HepG2 (cell line): ENCODE results near the gene UCKL1. TPM values are rescaled to one million over a fixed set of nuclear protein-coding genes. Genes with fewer than 3 reads are reported as not detected.

Source experiments
- CCAR2 ChIP-seq: fragments of 200-400 bp; formaldehyde crosslinking; optimal IDR thresholded peaks from 2 replicates; pipeline ENCODE3; 2018; ENCODE audit warnings: low read depth, mild to moderate bottlenecking, low read length, moderate library complexity
- HDAC2 ChIP-seq: sonication (generic); formaldehyde crosslinking; IDR thresholded peaks from 2 replicates; pipeline ENCODE4 v1.4.0; 2020; ENCODE audit warnings: missing genetic modification reagents
- HNF4G ChIP-seq, 2 experiments: sonication (generic) in 1 of 2; formaldehyde crosslinking in 1 of 2; IDR thresholded peaks; 2 replicates each; pipeline versions ENCODE4 v1.4.0 to v1.6.1; 2011 to 2020; ENCODE audit warnings: borderline replicate concordance in 2 of 2, low read depth in 2 of 2, mild to moderate bottlenecking in 2 of 2, low read length in 1 of 2, missing genetic modification reagents in 1 of 2, moderate library complexity in 1 of 2
- MZF1 ChIP-seq: sonication (generic); formaldehyde crosslinking; IDR thresholded peaks from 2 replicates; pipeline ENCODE4 v1.8.1; 2023; ENCODE audit warnings: mild to moderate bottlenecking, missing genetic modification reagents, borderline replicate concordance
- PAWR ChIP-seq: sonication (generic); formaldehyde crosslinking; IDR thresholded peaks from 2 replicates; pipeline ENCODE4 v1.4.0; 2020; ENCODE audit warnings: missing genetic modification reagents, mild to moderate bottlenecking, borderline replicate concordance
- SRSF9 ChIP-seq: fragments of 200-400 bp; formaldehyde crosslinking; IDR thresholded peaks from 2 replicates; pipeline ENCODE4 v1.6.1; 2018; ENCODE audit warnings: borderline replicate concordance, mild to moderate bottlenecking, low read depth, low read length; ENCODE audit not compliant: insufficient read depth, poor library complexity, severe bottlenecking
- TBX3 ChIP-seq: fragments of 450-650 bp; IDR thresholded peaks from 2 replicates; pipeline ENCODE4 v1.6.1; 2017; ENCODE audit warnings: antibody characterized with exemption, mild to moderate bottlenecking, inconsistent platforms, borderline replicate concordance
- TCF7 ChIP-seq: sonication (generic); IDR thresholded peaks from 2 replicates; pipeline ENCODE4 v1.6.1; 2016; ENCODE audit warnings: antibody characterized with exemption, low read depth
- ZNF225 ChIP-seq: sonication (generic); formaldehyde crosslinking; IDR thresholded peaks from 2 replicates; pipeline ENCODE4 v1.4.0; 2020; ENCODE audit warnings: mild to moderate bottlenecking, missing genetic modification reagents
- ZNF484 ChIP-seq: sonication (generic); formaldehyde crosslinking; IDR thresholded peaks from 2 replicates; pipeline ENCODE4 v1.5.1; 2020; ENCODE audit warnings: mild to moderate bottlenecking, low read depth, missing genetic modification reagents, borderline replicate concordance
- ZNF552 ChIP-seq: sonication (generic); formaldehyde crosslinking; IDR thresholded peaks from 2 replicates; pipeline ENCODE4 v1.9.0; 2022; ENCODE audit warnings: missing genetic modification reagents, mild to moderate bottlenecking, borderline replicate concordance
- ZSCAN29 ChIP-seq: sonication (generic); formaldehyde crosslinking; conservative IDR thresholded peaks from 2 replicates; pipeline ENCODE4 v1.4.0; 2020; ENCODE audit warnings: mild to moderate bottlenecking, missing genetic modification reagents
- ZUFSP ChIP-seq: sonication (generic); formaldehyde crosslinking; IDR thresholded peaks from 2 replicates; pipeline ENCODE4 v1.9.0; 2021; ENCODE audit warnings: missing genetic modification reagents, mild to moderate bottlenecking, borderline replicate concordance
- polyA plus RNA-seq, 8 experiments: library from polyadenylated mRNA; depleted of rRNA in 3 of 8; stranded (reverse) in 7 of 8; unstranded in 1 of 8; fragments of >200 nt; fragmentation: Illumina TruSeq in 4 of 8; extraction: Trizol in 4 of 8; gene quantifications; 2 replicates each; pipeline versions ENCODE4 v1.2.1 to v1.2.3, GENCODE V29; 2011 to 2016; ENCODE audit warnings: low read depth in 4 of 8, missing spikeins in 1 of 8, mixed read lengths in 1 of 8; ENCODE audit not compliant: insufficient read depth in 1 of 8
- total RNA-seq, 5 experiments: library from RNA; depleted of rRNA; stranded (reverse); fragments of >200 nt; fragmentation: Illumina TruSeq; extraction: Trizol; gene quantifications; 2 replicates each; pipeline ENCODE4 v1.2.3, GENCODE V29; 2016; ENCODE audit warnings: low read depth in 1 of 5
- TF ChIP-seq, protein P1 (sequence below), 2 experiments: IDR thresholded peaks; 2 replicates each; pipeline ENCODE4 v1.6.1; 2011 to 2012; ENCODE audit warnings: low read length in 2 of 2, borderline replicate concordance in 1 of 2, low read depth in 1 of 2, mild to moderate bottlenecking in 1 of 2, moderate library complexity in 1 of 2
- TF ChIP-seq, protein P2 (sequence below): sonication (generic); formaldehyde crosslinking; IDR thresholded peaks from 2 replicates; pipeline ENCODE4 v1.4.0; 2020; ENCODE audit warnings: missing genetic modification reagents
- TF ChIP-seq, protein P3 (sequence below): IDR thresholded peaks from 2 replicates; pipeline ENCODE4 v1.6.1; 2016; ENCODE audit warnings: missing compliant biosample characterization, missing genetic modification reagents, borderline replicate concordance

UCKL1 gene
- total and polyA plus RNA-seq, 2 of the 13 experiments (the other 11 are each of a cell fraction or from before 2014, with no cell fraction given), result 50.2 to 126 TPM

- TF ChIP-seq, protein P1, sequence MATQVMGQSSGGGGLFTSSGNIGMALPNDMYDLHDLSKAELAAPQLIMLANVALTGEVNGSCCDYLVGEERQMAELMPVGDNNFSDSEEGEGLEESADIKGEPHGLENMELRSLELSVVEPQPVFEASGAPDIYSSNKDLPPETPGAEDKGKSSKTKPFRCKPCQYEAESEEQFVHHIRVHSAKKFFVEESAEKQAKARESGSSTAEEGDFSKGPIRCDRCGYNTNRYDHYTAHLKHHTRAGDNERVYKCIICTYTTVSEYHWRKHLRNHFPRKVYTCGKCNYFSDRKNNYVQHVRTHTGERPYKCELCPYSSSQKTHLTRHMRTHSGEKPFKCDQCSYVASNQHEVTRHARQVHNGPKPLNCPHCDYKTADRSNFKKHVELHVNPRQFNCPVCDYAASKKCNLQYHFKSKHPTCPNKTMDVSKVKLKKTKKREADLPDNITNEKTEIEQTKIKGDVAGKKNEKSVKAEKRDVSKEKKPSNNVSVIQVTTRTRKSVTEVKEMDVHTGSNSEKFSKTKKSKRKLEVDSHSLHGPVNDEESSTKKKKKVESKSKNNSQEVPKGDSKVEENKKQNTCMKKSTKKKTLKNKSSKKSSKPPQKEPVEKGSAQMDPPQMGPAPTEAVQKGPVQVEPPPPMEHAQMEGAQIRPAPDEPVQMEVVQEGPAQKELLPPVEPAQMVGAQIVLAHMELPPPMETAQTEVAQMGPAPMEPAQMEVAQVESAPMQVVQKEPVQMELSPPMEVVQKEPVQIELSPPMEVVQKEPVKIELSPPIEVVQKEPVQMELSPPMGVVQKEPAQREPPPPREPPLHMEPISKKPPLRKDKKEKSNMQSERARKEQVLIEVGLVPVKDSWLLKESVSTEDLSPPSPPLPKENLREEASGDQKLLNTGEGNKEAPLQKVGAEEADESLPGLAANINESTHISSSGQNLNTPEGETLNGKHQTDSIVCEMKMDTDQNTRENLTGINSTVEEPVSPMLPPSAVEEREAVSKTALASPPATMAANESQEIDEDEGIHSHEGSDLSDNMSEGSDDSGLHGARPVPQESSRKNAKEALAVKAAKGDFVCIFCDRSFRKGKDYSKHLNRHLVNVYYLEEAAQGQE (IDR thresholded peaks at IDR 0.05; ENCODE audit: borderline replicate concordance in 1 of 2, low read depth in 1 of 2, low read length in 2 of 2), result no peak
- TF ChIP-seq, protein P2, sequence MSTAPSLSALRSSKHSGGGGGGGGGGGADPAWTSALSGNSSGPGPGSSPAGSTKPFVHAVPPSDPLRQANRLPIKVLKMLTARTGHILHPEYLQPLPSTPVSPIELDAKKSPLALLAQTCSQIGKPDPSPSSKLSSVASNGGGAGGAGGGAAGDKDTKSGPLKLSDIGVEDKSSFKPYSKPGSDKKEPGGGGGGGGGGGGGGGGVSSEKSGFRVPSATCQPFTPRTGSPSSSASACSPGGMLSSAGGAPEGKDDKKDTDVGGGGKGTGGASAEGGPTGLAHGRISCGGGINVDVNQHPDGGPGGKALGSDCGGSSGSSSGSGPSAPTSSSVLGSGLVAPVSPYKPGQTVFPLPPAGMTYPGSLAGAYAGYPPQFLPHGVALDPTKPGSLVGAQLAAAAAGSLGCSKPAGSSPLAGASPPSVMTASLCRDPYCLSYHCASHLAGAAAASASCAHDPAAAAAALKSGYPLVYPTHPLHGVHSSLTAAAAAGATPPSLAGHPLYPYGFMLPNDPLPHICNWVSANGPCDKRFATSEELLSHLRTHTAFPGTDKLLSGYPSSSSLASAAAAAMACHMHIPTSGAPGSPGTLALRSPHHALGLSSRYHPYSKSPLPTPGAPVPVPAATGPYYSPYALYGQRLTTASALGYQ, result no peak
- TF ChIP-seq TCF7 (no peak), CCAR2 (peak; percentile 47), MZF1 (CRISPR knock-in tag) (peak; percentile 21; the same call in 1 of the 2 replicates), HDAC2 (peak; percentile 51), ZNF552 (CRISPR knock-in tag) (no peak; the same call in 1 of the 2 replicates), ZNF225 (CRISPR knock-in tag) (peak; percentile 87; the same call in 1 of the 2 replicates), ZSCAN29 (CRISPR knock-in tag) (no peak), HNF4G (IDR thresholded peaks at IDR 0.05; ENCODE audit: borderline replicate concordance, low read depth, low read length) (no peak; the same call in 1 of the 2 replicates), HNF4G (CRISPR knock-in tag; IDR thresholded peaks at IDR 0.05; ENCODE audit: borderline replicate concordance, low read depth) (no peak), TBX3 (no peak), PAWR (no peak; the same call in 1 of the 2 replicates), ZNF484 (CRISPR knock-in tag) (0 out of 2 replicates have a peak, but pooled peaks have one; percentile 15), ZUFSP (no peak), SRSF9 (no peak)
- TF ChIP-seq, protein P3, sequence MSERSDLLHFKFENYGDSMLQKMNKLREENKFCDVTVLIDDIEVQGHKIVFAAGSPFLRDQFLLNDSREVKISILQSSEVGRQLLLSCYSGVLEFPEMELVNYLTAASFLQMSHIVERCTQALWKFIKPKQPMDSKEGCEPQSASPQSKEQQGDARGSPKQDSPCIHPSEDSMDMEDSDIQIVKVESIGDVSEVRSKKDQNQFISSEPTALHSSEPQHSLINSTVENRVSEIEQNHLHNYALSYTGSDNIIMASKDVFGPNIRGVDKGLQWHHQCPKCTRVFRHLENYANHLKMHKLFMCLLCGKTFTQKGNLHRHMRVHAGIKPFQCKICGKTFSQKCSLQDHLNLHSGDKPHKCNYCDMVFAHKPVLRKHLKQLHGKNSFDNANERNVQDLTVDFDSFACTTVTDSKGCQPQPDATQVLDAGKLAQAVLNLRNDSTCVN (CRISPR knock-in tag), result peak; percentile 71; the same call in 1 of the 2 replicates
These were observed 931 bp upstream of the UCKL1 start (continued) for GRCh38 chr20:63957004-63957689.
